WTC11 (cell line): ENCODE results near the gene CXXC4. TPM values are rescaled to one million over a fixed set of nuclear protein-coding genes. Genes with fewer than 3 reads are reported as not detected.

Source experiments
- ATAC-seq: fragments of 200-7000 bp; cut with Tn5 transposase; 2 replicates; pipeline ENCODE4 v1.10.0; 2021; ENCODE audit warnings: mild to moderate bottlenecking, moderate library complexity
- CTCF ChIA-PET: fragments of 300-600 bp; sonication (Branson Sonifier 250); formaldehyde crosslinking; loops from one replicate; lab custom pipeline; 2021; ENCODE audit warnings: antibody characterized with exemption; lab: Charles Lee
- POLR2A ChIA-PET: fragments of 350-600 bp; sonication (Branson Sonifier 250); formaldehyde crosslinking; loops from one replicate; lab custom pipeline; 2021; ENCODE audit warnings: antibody characterized with exemption; lab: Charles Lee
- DNase-seq: peaks from one replicate; pipeline ENCODE4 v3.0.0; 2021; ENCODE audit warnings: low spot score
- H3K27ac Mint-ChIP-seq: 2 replicates; pipeline ENCODE4 v1.8.0; 2021; ENCODE audit warnings: mixed read lengths
- H3K27me3 Mint-ChIP-seq: 2 replicates; pipeline ENCODE4 v1.8.0; 2021; ENCODE audit warnings: low read depth, mild to moderate bottlenecking, moderate library complexity, mixed read lengths
- H3K36me3 Mint-ChIP-seq: 2 replicates; pipeline ENCODE4 v1.8.0; 2021; ENCODE audit warnings: mixed read lengths
- H3K4me1 Mint-ChIP-seq: 2 replicates; pipeline ENCODE4 v1.8.0; 2022; ENCODE audit warnings: mixed read lengths
- H3K4me3 Mint-ChIP-seq: 2 replicates; pipeline ENCODE4 v1.8.0; 2021; ENCODE audit warnings: mild to moderate bottlenecking, moderate library complexity, mixed read lengths
- H3K9me3 Mint-ChIP-seq: 2 replicates; pipeline ENCODE4 v1.8.0; 2021; ENCODE audit warnings: mixed read lengths
- ATF1 ChIP-seq: sonication (generic); formaldehyde crosslinking; IDR thresholded peaks from 2 replicates; pipeline ENCODE4 v1.8.1; 2023; ENCODE audit warnings: mild to moderate bottlenecking, moderate library complexity, missing genetic modification reagents
- CBFB ChIP-seq: sonication (generic); formaldehyde crosslinking; IDR thresholded peaks from 2 replicates; pipeline ENCODE4 v1.8.1; 2022; ENCODE audit warnings: mild to moderate bottlenecking, low read depth, missing genetic modification reagents
- CREB1 ChIP-seq: sonication (generic); formaldehyde crosslinking; IDR thresholded peaks from 2 replicates; pipeline ENCODE4 v1.8.0; 2023; ENCODE audit warnings: mild to moderate bottlenecking, missing genetic modification reagents
- CREM ChIP-seq: sonication (generic); formaldehyde crosslinking; IDR thresholded peaks from 2 replicates; pipeline ENCODE4 v1.8.1; 2022; ENCODE audit warnings: mild to moderate bottlenecking, missing genetic modification reagents, moderate library complexity
- ELF4 ChIP-seq: sonication (generic); formaldehyde crosslinking; IDR thresholded peaks from 2 replicates; pipeline ENCODE4 v1.8.1; 2022; ENCODE audit warnings: low read depth, mild to moderate bottlenecking, moderate library complexity, missing genetic modification reagents
- FOXP1 ChIP-seq: sonication (generic); formaldehyde crosslinking; IDR thresholded peaks from 2 replicates; pipeline ENCODE4 v1.8.0; 2022; ENCODE audit warnings: missing genetic modification reagents, mild to moderate bottlenecking, moderate library complexity, borderline replicate concordance
- HMGXB4 ChIP-seq: sonication (generic); formaldehyde crosslinking; IDR thresholded peaks from 2 replicates; pipeline ENCODE4 v1.8.1; 2023; ENCODE audit warnings: mild to moderate bottlenecking, moderate library complexity, missing genetic modification reagents
- IRF2 ChIP-seq: sonication (generic); formaldehyde crosslinking; IDR thresholded peaks from 2 replicates; pipeline ENCODE4 v1.8.0; 2022; ENCODE audit warnings: low read depth, missing genetic modification reagents, borderline replicate concordance
- NFE2L1 ChIP-seq: sonication (generic); formaldehyde crosslinking; IDR thresholded peaks from 2 replicates; pipeline ENCODE4 v1.8.1; 2023; ENCODE audit warnings: missing genetic modification reagents
- PRRX2 ChIP-seq: fragments of 250-450 bp; sonication (Bioruptor Pico); IDR thresholded peaks from 2 replicates; pipeline ENCODE4 v1.8.0; 2021; ENCODE audit warnings: mild to moderate bottlenecking
- SP1 ChIP-seq: sonication (generic); formaldehyde crosslinking; conservative IDR thresholded peaks from 2 replicates; pipeline ENCODE4 v1.8.1; 2022; ENCODE audit warnings: missing genetic modification reagents
- TCF7 ChIP-seq: sonication (generic); formaldehyde crosslinking; IDR thresholded peaks from 2 replicates; pipeline ENCODE4 v1.8.0; 2022; ENCODE audit warnings: mild to moderate bottlenecking, low read depth, missing genetic modification reagents, moderate library complexity
- ZNF121 ChIP-seq: sonication (generic); formaldehyde crosslinking; IDR thresholded peaks from 2 replicates; pipeline ENCODE4 v1.8.0; 2023; ENCODE audit warnings: missing genetic modification reagents
- ZNF219 ChIP-seq: sonication (generic); formaldehyde crosslinking; IDR thresholded peaks from 2 replicates; pipeline ENCODE4 v1.8.0; 2023; ENCODE audit warnings: missing genetic modification reagents, mild to moderate bottlenecking, borderline replicate concordance
- ZNF416 ChIP-seq: fragments of 250-450 bp; sonication (Bioruptor Pico); IDR thresholded peaks from 2 replicates; pipeline ENCODE4 v1.9.0; 2021; ENCODE audit warnings: mild to moderate bottlenecking, inconsistent platforms
- ZNF423 ChIP-seq: fragments of 250-450 bp; sonication (Bioruptor Pico); IDR thresholded peaks from 2 replicates; pipeline ENCODE4 v2.1.2; 2022; ENCODE audit warnings: mild to moderate bottlenecking, moderate library complexity
- ZSCAN18 ChIP-seq: fragments of 250-450 bp; sonication (Bioruptor Pico); IDR thresholded peaks from 2 replicates; pipeline ENCODE4 v2.1.2; 2022; ENCODE audit warnings: mild to moderate bottlenecking, moderate library complexity
- total RNA-seq: library from RNA; stranded (reverse); gene quantifications from 3 replicates; pipeline ENCODE4 v1.2.3, GENCODE V29; 2021
- TF ChIP-seq, protein P1 (sequence below): sonication (generic); formaldehyde crosslinking; IDR thresholded peaks from 2 replicates; pipeline ENCODE4 v1.8.1; 2022; ENCODE audit warnings: missing genetic modification reagents, borderline replicate concordance
- TF ChIP-seq, protein P2 (sequence below): sonication (generic); formaldehyde crosslinking; IDR thresholded peaks from 2 replicates; pipeline ENCODE4 v1.8.0; 2022; ENCODE audit warnings: mild to moderate bottlenecking, missing genetic modification reagents
- TF ChIP-seq, protein P3 (sequence below): fragments of 200-600 bp; IDR thresholded peaks from 2 replicates; pipeline ENCODE4 v1.8.0; 2022; ENCODE audit warnings: antibody characterized with exemption
- TF ChIP-seq, protein P4 (sequence below): sonication (generic); formaldehyde crosslinking; IDR thresholded peaks from 2 replicates; pipeline ENCODE4 v1.8.1; 2022; ENCODE audit warnings: mild to moderate bottlenecking, moderate library complexity, missing genetic modification reagents
- TF ChIP-seq, protein P5 (sequence below): sonication (generic); formaldehyde crosslinking; conservative IDR thresholded peaks from 2 replicates; pipeline ENCODE4 v1.8.1; 2022; ENCODE audit warnings: mild to moderate bottlenecking, missing genetic modification reagents
- TF ChIP-seq, protein P6 (sequence below): sonication (generic); formaldehyde crosslinking; IDR thresholded peaks from 2 replicates; pipeline ENCODE4 v1.8.0; 2022; ENCODE audit warnings: missing genetic modification reagents
- TF ChIP-seq, protein P7 (sequence below): fragments of 250-450 bp; sonication (Bioruptor Pico); conservative IDR thresholded peaks from 2 replicates; pipeline ENCODE4 v1.9.0; 2021; ENCODE audit warnings: mild to moderate bottlenecking

Gene CXXC4
- total RNA-seq, 1 experiment from 2014 or later = 2.4 TPM

GRCh38 chr4:104469794-104470193, 24.9 kb downstream of the CXXC4 start (continued):
- no peak for TF ChIP-seq FOXP1 (CRISPR knock-in tag)
- no peak for TF ChIP-seq SP1 (CRISPR knock-in tag)
- TF ChIP-seq ATF1 (CRISPR knock-in tag) = no peak
- TF ChIP-seq CBFB (CRISPR knock-in tag) = no peak
- TF ChIP-seq ZNF219 = no peak
- no peak for TF ChIP-seq IRF2 (CRISPR knock-in tag)
- TF ChIP-seq, protein P1, sequence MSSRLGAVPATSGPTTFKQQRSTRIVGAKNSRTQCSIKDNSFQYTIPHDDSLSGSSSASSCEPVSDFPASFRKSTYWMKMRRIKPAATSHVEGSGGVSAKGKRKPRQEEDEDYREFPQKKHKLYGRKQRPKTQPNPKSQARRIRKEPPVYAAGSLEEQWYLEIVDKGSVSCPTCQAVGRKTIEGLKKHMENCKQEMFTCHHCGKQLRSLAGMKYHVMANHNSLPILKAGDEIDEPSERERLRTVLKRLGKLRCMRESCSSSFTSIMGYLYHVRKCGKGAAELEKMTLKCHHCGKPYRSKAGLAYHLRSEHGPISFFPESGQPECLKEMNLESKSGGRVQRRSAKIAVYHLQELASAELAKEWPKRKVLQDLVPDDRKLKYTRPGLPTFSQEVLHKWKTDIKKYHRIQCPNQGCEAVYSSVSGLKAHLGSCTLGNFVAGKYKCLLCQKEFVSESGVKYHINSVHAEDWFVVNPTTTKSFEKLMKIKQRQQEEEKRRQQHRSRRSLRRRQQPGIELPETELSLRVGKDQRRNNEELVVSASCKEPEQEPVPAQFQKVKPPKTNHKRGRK = no peak
- TF ChIP-seq ZNF121 = no peak
- TF ChIP-seq ZNF416 = no peak
- TF ChIP-seq, protein P2, sequence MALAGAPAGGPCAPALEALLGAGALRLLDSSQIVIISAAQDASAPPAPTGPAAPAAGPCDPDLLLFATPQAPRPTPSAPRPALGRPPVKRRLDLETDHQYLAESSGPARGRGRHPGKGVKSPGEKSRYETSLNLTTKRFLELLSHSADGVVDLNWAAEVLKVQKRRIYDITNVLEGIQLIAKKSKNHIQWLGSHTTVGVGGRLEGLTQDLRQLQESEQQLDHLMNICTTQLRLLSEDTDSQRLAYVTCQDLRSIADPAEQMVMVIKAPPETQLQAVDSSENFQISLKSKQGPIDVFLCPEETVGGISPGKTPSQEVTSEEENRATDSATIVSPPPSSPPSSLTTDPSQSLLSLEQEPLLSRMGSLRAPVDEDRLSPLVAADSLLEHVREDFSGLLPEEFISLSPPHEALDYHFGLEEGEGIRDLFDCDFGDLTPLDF = no peak
- TF ChIP-seq, protein P3, sequence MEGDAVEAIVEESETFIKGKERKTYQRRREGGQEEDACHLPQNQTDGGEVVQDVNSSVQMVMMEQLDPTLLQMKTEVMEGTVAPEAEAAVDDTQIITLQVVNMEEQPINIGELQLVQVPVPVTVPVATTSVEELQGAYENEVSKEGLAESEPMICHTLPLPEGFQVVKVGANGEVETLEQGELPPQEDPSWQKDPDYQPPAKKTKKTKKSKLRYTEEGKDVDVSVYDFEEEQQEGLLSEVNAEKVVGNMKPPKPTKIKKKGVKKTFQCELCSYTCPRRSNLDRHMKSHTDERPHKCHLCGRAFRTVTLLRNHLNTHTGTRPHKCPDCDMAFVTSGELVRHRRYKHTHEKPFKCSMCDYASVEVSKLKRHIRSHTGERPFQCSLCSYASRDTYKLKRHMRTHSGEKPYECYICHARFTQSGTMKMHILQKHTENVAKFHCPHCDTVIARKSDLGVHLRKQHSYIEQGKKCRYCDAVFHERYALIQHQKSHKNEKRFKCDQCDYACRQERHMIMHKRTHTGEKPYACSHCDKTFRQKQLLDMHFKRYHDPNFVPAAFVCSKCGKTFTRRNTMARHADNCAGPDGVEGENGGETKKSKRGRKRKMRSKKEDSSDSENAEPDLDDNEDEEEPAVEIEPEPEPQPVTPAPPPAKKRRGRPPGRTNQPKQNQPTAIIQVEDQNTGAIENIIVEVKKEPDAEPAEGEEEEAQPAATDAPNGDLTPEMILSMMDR = no peak
- no peak for TF ChIP-seq TCF7 (CRISPR knock-in tag)

GRCh38 chr4:104465619-104466018, 29.1 kb downstream of the CXXC4 start:
- no peak overlapping the region for H3K4me3 Mint-ChIP-seq
- no peak overlapping the region for H3K27ac Mint-ChIP-seq
- TF ChIP-seq, protein P4, sequence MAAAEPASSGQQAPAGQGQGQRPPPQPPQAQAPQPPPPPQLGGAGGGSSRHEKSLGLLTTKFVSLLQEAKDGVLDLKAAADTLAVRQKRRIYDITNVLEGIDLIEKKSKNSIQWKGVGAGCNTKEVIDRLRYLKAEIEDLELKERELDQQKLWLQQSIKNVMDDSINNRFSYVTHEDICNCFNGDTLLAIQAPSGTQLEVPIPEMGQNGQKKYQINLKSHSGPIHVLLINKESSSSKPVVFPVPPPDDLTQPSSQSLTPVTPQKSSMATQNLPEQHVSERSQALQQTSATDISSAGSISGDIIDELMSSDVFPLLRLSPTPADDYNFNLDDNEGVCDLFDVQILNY = no peak
- TF ChIP-seq, protein P5, sequence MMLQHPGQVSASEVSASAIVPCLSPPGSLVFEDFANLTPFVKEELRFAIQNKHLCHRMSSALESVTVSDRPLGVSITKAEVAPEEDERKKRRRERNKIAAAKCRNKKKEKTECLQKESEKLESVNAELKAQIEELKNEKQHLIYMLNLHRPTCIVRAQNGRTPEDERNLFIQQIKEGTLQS (CRISPR knock-in tag) = no peak
- TF ChIP-seq CREB1 (CRISPR knock-in tag) (no peak), ELF4 (CRISPR knock-in tag) (no peak), ZSCAN18 (CRISPR knock-in tag) (no peak), CREM (CRISPR knock-in tag) (no peak), HMGXB4 (CRISPR knock-in tag) (no peak), PRRX2 (CRISPR knock-in tag) (no peak), ZNF121 (no peak), ZNF423 (CRISPR knock-in tag) (no peak), NFE2L1 (CRISPR knock-in tag) (no peak)
- TF ChIP-seq, protein P6, sequence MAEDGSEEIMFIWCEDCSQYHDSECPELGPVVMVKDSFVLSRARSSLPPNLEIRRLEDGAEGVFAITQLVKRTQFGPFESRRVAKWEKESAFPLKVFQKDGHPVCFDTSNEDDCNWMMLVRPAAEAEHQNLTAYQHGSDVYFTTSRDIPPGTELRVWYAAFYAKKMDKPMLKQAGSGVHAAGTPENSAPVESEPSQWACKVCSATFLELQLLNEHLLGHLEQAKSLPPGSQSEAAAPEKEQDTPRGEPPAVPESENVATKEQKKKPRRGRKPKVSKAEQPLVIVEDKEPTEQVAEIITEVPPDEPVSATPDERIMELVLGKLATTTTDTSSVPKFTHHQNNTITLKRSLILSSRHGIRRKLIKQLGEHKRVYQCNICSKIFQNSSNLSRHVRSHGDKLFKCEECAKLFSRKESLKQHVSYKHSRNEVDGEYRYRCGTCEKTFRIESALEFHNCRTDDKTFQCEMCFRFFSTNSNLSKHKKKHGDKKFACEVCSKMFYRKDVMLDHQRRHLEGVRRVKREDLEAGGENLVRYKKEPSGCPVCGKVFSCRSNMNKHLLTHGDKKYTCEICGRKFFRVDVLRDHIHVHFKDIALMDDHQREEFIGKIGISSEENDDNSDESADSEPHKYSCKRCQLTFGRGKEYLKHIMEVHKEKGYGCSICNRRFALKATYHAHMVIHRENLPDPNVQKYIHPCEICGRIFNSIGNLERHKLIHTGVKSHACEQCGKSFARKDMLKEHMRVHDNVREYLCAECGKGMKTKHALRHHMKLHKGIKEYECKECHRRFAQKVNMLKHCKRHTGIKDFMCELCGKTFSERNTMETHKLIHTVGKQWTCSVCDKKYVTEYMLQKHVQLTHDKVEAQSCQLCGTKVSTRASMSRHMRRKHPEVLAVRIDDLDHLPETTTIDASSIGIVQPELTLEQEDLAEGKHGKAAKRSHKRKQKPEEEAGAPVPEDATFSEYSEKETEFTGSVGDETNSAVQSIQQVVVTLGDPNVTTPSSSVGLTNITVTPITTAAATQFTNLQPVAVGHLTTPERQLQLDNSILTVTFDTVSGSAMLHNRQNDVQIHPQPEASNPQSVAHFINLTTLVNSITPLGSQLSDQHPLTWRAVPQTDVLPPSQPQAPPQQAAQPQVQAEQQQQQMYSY (CRISPR knock-in tag) = no peak
- TF ChIP-seq, protein P7, sequence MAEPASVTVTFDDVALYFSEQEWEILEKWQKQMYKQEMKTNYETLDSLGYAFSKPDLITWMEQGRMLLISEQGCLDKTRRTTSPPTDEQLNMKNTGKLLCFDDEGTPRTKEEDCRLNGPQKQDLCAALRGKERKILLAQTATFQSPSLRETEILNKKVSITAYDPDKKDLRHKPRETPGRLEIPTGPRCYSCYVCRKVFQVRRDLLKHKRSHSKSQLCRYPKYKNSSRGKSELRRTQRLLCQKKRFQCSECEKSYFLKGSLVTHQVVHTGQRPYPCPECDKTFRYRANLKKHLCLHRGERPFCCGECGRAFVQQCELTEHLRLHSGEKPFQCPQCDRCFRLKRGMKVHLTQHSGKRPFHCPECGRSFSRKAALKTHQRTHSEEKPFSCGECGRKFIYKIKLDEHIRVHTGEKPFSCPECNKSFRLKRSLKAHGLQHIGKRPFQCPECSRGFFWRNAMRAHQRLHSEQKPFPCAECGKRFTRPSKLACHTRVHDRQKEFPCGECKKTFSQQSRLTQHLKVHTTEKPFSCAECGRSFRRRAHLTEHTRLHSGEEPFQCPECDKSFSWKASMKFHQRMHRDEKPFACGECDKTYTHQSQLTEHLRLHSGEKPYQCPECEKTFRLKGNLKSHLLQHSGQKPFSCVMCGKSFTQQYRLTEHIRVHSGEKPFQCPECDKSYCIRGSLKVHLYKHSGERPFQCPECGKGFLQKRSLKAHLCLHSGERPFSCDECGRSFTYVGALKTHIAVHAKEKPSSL = no peak

More at GRCh38 chr4:104465619-104466018, 29.1 kb downstream of the CXXC4 start:
- no peaks in the 10 kb centered on the region for H3K36me3 Mint-ChIP-seq
- H3K9me3 Mint-ChIP-seq = no peaks in the 10 kb centered on the region
- peaks cover 6% of the 10 kb centered on the region for H3K4me1 Mint-ChIP-seq
- H3K27me3 Mint-ChIP-seq = no peaks in the 10 kb centered on the region
- no peak for ATAC-seq
- ChIA-PET CTCF (no interaction called here), POLR2A (no interaction called here)
- no peak for DNase-seq
